Activated T-helper 1 cell treated with anti-CD3 and anti-CD28 coated beads, Interleukin-12 subunit alpha, Interleukin-12 subunit beta, Interleukin-2, Interleukin-4 antibody, amounts not matched to agents 30 ng/mL and 10 ng/mL and 1 ng/mL, durations not matched to agents 14 hours and 24 hours and 36 hours (primary cell): ENCODE data around the gene HACD2. TPM values are rescaled to one million over a fixed set of nuclear protein-coding genes. Genes with fewer than 3 reads are reported as not detected.
A peak's percentile ranks its signal among the peaks of the same experiment; 100 is the strongest.

ENCODE experiments used
- DNase-seq: peaks from one replicate; pipeline ENCODE4 v3.0.0; 2021; ENCODE audit warnings: low spot score
- H3K27ac Mint-ChIP-seq: one replicate; pipeline ENCODE4 v1.8.0; 2021; ENCODE audit warnings: mild to moderate bottlenecking, mixed read lengths
- H3K27me3 Mint-ChIP-seq: one replicate; pipeline ENCODE4 v1.8.0; 2022; ENCODE audit warnings: mild to moderate bottlenecking, moderate library complexity, mixed read lengths; ENCODE audit not compliant: insufficient read depth
- H3K36me3 Mint-ChIP-seq: one replicate; pipeline ENCODE4 v1.8.0; 2021; ENCODE audit warnings: low read depth, mixed read lengths
- H3K4me1 Mint-ChIP-seq: one replicate; pipeline ENCODE4 v1.8.0; 2021; ENCODE audit warnings: low read depth, mixed read lengths
- H3K4me3 Mint-ChIP-seq: one replicate; pipeline ENCODE4 v1.8.0; 2021; ENCODE audit warnings: mild to moderate bottlenecking, moderate library complexity, mixed read lengths
- H3K9me3 Mint-ChIP-seq: one replicate; pipeline ENCODE4 v1.8.0; 2021; ENCODE audit warnings: mixed read lengths
- intact Hi-C: fragments of 100-400 bp; cut with micrococcal nuclease; formaldehyde crosslinking; loops from one replicate; pipeline ENCODE4 v1.15.1; 2024
- total RNA-seq: library from RNA; stranded (reverse); gene quantifications from 2 replicates; pipeline ENCODE4 v1.2.3, GENCODE V29; 2022

The HACD2 gene
- total RNA-seq, 1 donor from 2014 or later = 31.5 TPM

DNA sequence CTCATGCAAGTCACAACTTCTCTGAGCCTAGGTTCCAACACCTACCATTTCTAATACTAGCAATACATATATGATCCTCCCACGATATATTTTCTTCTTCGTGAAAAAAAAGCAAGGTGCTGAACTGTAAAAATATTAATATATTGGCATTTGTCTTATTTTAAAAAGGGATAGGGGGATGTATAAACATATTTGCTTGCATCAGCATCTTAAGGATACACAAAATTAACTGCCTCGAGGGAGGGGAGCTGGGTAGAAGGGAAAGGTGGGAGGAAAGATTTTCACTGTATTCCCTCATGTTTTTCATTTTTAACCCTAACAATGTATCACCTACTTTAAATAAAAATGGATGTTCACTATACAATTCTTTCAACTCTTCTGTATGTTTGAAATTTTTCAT, 1.3 kb downstream of the HACD2 start:
- H3K27ac Mint-ChIP-seq = no peak overlapping the region
- H3K27me3 Mint-ChIP-seq = no peaks in the 10 kb centered on the region
- H3K9me3 Mint-ChIP-seq = no peaks in the 10 kb centered on the region
- no peak for DNase-seq
- peaks cover 15% of the 10 kb centered on the region for H3K36me3 Mint-ChIP-seq
- peaks cover 23% of the 10 kb centered on the region for H3K4me1 Mint-ChIP-seq
- intact Hi-C loops = loop anchor here (10.0 kb wide), 2 partner anchors 301 to 1749 kb away; partner anchors contain the start of genes EAF2, IQCB1 and MYLK
- no peak overlapping the region for H3K4me3 Mint-ChIP-seq

- Mint-ChIP-seq H3K27me3 (no peaks in the 10 kb centered on the region), H3K36me3 (peaks cover 21% of the 10 kb centered on the region), H3K4me3 (no peak overlapping the region), H3K9me3 (no peaks in the 10 kb centered on the region), H3K4me1 (peaks cover 23% of the 10 kb centered on the region), H3K27ac (no peak overlapping the region)
- intact Hi-C loops = loop anchor here (10.0 kb wide), 2 partner anchors 302 to 1748 kb away; partner anchors contain the start of genes EAF2, IQCB1 and MYLK
- no peak for DNase-seq
Measured at GRCh38 chr3:123582315-123582714, 2.5 kb downstream of the HACD2 start.

DNA sequence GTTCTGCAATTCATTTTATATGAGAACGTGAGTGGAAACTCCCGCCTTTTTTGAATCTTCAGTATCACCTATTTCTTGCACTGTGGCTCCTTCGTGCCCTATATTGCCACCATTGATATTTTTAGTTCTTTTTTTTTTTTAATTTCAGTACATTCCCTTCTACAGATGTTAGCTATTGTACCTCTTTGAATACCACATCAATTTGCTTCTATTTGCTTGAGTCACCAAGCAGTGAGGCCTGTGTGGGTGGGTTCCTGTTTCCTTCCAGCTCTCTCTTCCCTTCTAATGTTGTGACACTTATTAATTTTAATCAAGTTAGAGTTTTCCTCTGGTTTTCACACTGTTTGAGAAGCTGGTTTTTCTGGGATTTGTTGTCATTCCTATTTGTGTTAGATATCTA, 8.7 kb downstream of the HACD2 start:
- no peak overlapping the region for H3K4me3 Mint-ChIP-seq
- intact Hi-C loops = loop anchor here (1.0 kb wide), 1 partner anchor 9 kb away; the partner anchor contains the start of gene HACD2
- H3K27ac Mint-ChIP-seq = peak overlapping the region; percentile 14
- H3K9me3 Mint-ChIP-seq = no peaks in the 10 kb centered on the region
- DNase-seq = no peak
- peaks cover 16% of the 10 kb centered on the region for H3K4me1 Mint-ChIP-seq
- H3K27me3 Mint-ChIP-seq = no peaks in the 10 kb centered on the region
- H3K36me3 Mint-ChIP-seq = peaks cover 22% of the 10 kb centered on the region

GRCh38 chr3:123571973-123572365, 12.9 kb downstream of the HACD2 start:
- DNase-seq = no peak
- Mint-ChIP-seq H3K4me3 (no peak overlapping the region), H3K27ac (no peak overlapping the region), H3K27me3 (no peaks in the 10 kb centered on the region), H3K36me3 (peaks cover 9% of the 10 kb centered on the region), H3K4me1 (peaks cover 25% of the 10 kb centered on the region), H3K9me3 (no peaks in the 10 kb centered on the region)
- intact Hi-C loops = no loop called here

GRCh38 chr3:123571264-123571972, 13.4 kb downstream of the HACD2 start:
- Mint-ChIP-seq H3K27me3 (no peaks in the 10 kb centered on the region), H3K4me1 (peaks cover 20% of the 10 kb centered on the region), H3K36me3 (peaks cover 5% of the 10 kb centered on the region), H3K27ac (no peak overlapping the region), H3K9me3 (no peaks in the 10 kb centered on the region), H3K4me3 (no peak overlapping the region)
- DNase-seq = no peak
- intact Hi-C loops = no loop called here

DNA sequence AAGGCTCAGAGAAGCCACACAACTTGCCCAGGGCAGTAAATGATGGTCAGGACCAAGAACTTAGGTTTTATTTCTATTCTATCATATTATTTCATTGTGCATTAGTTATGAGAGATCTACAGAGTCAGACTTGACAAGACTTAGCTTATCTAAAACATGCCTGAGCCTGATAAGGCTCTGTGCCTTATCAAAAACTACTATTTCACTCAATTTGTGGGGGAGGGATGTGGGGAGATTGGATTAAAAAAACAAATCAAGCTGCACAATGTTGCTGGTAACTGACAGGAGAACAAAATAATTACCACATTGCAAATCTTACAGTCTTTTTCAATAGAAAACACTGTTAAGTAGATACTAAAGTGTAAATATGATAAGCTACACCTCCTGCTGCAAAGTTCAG, 16.0 kb downstream of the HACD2 start:
- Mint-ChIP-seq H3K4me1 (peaks cover 10% of the 10 kb centered on the region), H3K27ac (no peak overlapping the region), H3K27me3 (no peaks in the 10 kb centered on the region), H3K9me3 (no peaks in the 10 kb centered on the region), H3K36me3 (peaks cover 6% of the 10 kb centered on the region), H3K4me3 (no peak overlapping the region)
- DNase-seq = no peak
- intact Hi-C loops = no loop called here

DNA sequence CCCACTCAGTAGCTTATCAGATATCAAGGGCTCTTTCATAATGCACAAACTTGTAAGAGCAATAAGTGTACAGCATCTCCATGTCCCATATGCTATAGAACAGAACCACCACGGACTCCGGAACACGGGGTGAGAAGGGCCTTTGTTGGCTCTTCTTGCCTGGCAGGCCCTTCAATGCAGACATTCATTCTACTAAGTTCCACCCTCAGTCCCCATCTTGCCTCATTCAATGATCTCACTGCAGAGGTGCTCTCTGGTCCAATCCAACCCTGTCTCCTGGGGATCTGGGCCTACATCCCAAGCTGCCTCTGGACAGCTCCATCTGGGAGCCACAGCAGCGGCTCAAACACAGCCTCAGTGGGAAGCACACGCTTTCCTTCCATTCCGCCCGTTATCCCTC, 16.8 kb downstream of the HACD2 start:
- H3K9me3 Mint-ChIP-seq = no peaks in the 10 kb centered on the region
- H3K4me1 Mint-ChIP-seq = peaks cover 13% of the 10 kb centered on the region
- H3K27ac Mint-ChIP-seq = no peak overlapping the region
- intact Hi-C loops = no loop called here
- no peak overlapping the region for H3K4me3 Mint-ChIP-seq
- H3K27me3 Mint-ChIP-seq = no peaks in the 10 kb centered on the region
- H3K36me3 Mint-ChIP-seq = peaks cover 8% of the 10 kb centered on the region
- no peak for DNase-seq

- no peak overlapping the region for H3K27ac Mint-ChIP-seq
- intact Hi-C loops = no loop called here
- H3K36me3 Mint-ChIP-seq = peaks cover 6% of the 10 kb centered on the region
Measured at GRCh38 chr3:123564056-123564455, 20.8 kb downstream of the HACD2 start.

GRCh38 chr3:123562547-123562946, 22.3 kb downstream of the HACD2 start:
- Mint-ChIP-seq H3K36me3 (peaks cover 3% of the 10 kb centered on the region), H3K4me1 (peaks cover 6% of the 10 kb centered on the region), H3K4me3 (no peak overlapping the region), H3K27ac (no peak overlapping the region), H3K9me3 (no peaks in the 10 kb centered on the region), H3K27me3 (no peaks in the 10 kb centered on the region)
- no peak for DNase-seq
- intact Hi-C loops = no loop called here

More at GRCh38 chr3:123564056-123564455, 20.8 kb downstream of the HACD2 start:
- Mint-ChIP-seq H3K9me3 (no peaks in the 10 kb centered on the region), H3K4me1 (peaks cover 16% of the 10 kb centered on the region), H3K27me3 (no peaks in the 10 kb centered on the region), H3K4me3 (no peak overlapping the region)
- DNase-seq = no peak

DNA sequence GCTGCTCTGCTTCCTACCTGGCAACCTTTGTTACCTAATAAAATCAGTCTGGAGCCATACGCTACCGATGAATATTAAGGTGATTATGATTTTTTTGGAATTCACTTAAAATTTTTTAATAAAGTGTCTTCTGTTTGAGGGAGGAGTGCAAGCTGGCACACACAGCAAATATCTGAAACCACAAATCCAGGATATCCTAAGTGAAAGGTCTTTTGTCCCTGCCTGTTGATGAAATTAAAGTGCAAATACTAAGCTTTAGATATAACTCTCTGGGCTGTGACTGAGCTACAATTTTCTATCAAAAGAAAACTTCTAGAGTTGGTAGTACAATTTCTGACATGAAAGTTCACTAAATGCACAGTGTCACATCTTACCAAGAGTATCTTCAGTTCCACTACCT, 23.7 kb downstream of the HACD2 start:
- intact Hi-C loops = no loop called here
- no peak overlapping the region for H3K4me3 Mint-ChIP-seq
- H3K27me3 Mint-ChIP-seq = no peaks in the 10 kb centered on the region
- no peak for DNase-seq
- no peak overlapping the region for H3K27ac Mint-ChIP-seq
- peaks cover 6% of the 10 kb centered on the region for H3K4me1 Mint-ChIP-seq
- no peaks in the 10 kb centered on the region for H3K9me3 Mint-ChIP-seq
- peaks cover 3% of the 10 kb centered on the region for H3K36me3 Mint-ChIP-seq

GRCh38 chr3:123559040-123559861, 25.6 kb downstream of the HACD2 start:
- no peak overlapping the region for H3K27ac Mint-ChIP-seq
- DNase-seq = no peak
- no peak overlapping the region for H3K4me3 Mint-ChIP-seq
- H3K4me1 Mint-ChIP-seq = peaks cover 6% of the 10 kb centered on the region
- H3K36me3 Mint-ChIP-seq = peaks cover 5% of the 10 kb centered on the region
- no peaks in the 10 kb centered on the region for H3K27me3 Mint-ChIP-seq
- intact Hi-C loops = loop anchor here (1.0 to 2.0 kb wide), 3 partner anchors 70 to 230 kb away; no protein-coding TSS in a partner anchor
- H3K9me3 Mint-ChIP-seq = peaks cover 10% of the 10 kb centered on the region

- Mint-ChIP-seq H3K27ac (no peak overlapping the region), H3K4me1 (no peaks in the 10 kb centered on the region), H3K36me3 (peaks cover 9% of the 10 kb centered on the region), H3K27me3 (no peaks in the 10 kb centered on the region), H3K9me3 (peaks cover 10% of the 10 kb centered on the region), H3K4me3 (no peak overlapping the region)
- intact Hi-C loops = no loop called here
- no peak for DNase-seq
Measured at GRCh38 chr3:123553536-123553935, 31.3 kb downstream of the HACD2 start.

DNA sequence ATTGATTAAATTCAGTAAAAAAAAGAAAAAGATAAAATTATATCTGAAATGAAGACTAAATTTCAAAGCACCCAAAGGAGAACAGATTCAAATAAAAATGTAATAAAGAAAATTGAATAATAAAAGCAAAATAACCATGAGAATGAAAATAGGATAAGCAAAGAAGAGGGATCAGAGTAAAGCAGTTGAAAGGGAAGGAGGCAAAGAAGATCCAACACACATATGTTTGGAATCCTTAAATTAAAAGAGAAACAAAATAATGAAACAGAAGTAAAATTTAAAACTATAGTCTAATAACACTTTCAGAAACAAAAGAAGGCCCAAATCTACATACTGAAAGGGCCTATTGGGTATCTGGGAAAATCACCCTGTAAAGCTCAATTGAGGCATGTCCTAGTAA, 32.1 kb downstream of the HACD2 start:
- H3K4me3 Mint-ChIP-seq = no peak overlapping the region
- intact Hi-C loops = no loop called here
- H3K27ac Mint-ChIP-seq = no peak overlapping the region
- H3K27me3 Mint-ChIP-seq = no peaks in the 10 kb centered on the region
- H3K36me3 Mint-ChIP-seq = peaks cover 9% of the 10 kb centered on the region
- peaks cover 10% of the 10 kb centered on the region for H3K9me3 Mint-ChIP-seq
- no peak for DNase-seq
- H3K4me1 Mint-ChIP-seq = no peaks in the 10 kb centered on the region
